Neuronal stem cell (in vitro differentiated cells): ENCODE data around the gene PPIC.

Source experiments
- DNase-seq: peaks from one replicate; pipeline ENCODE4 v3.0.0-alpha.2; 2013; ENCODE audit warnings: low spot score
- H2AFZ ChIP-seq: one replicate; pipeline ENCODE4 v1.6.1; 2013; ENCODE audit warnings: mild to moderate bottlenecking, low read length, inconsistent platforms
- H2AK5ac ChIP-seq: 2 replicates; pipeline ENCODE4 v1.6.1; 2013; ENCODE audit warnings: low read depth, mild to moderate bottlenecking, inconsistent platforms, low read length, moderate library complexity, mixed read lengths
- H2BK120ac ChIP-seq: 2 replicates; pipeline ENCODE4 v1.6.1; 2013; ENCODE audit warnings: low read depth, mild to moderate bottlenecking, inconsistent platforms, low read length, moderate library complexity, mixed read lengths
- H2BK12ac ChIP-seq: one replicate; pipeline ENCODE4 v1.6.1; 2013; ENCODE audit warnings: low read length, inconsistent platforms
- H2BK15ac ChIP-seq: 2 replicates; pipeline ENCODE4 v1.6.1; 2013; ENCODE audit warnings: mild to moderate bottlenecking, low read length, inconsistent platforms, mixed read lengths
- H2BK5ac ChIP-seq: one replicate; pipeline ENCODE4 v1.6.1; 2013; ENCODE audit warnings: inconsistent platforms, mild to moderate bottlenecking, low read length, moderate library complexity
- H3K14ac ChIP-seq: one replicate; pipeline ENCODE4 v1.6.1; 2013; ENCODE audit warnings: low read length, inconsistent platforms
- H3K18ac ChIP-seq: 2 replicates; pipeline ENCODE4 v1.6.1; 2013; ENCODE audit warnings: low read length, inconsistent platforms
- H3K23ac ChIP-seq: 2 replicates; pipeline ENCODE4 v1.6.1; 2013; ENCODE audit warnings: low read depth, mild to moderate bottlenecking, mixed read lengths, low read length, inconsistent platforms; ENCODE audit not compliant: poor library complexity
- H3K27ac ChIP-seq: replicated peaks from 3 replicates; pipeline ENCODE4 v1.5.1; 2013; ENCODE audit warnings: low read length, inconsistent platforms
- H3K27me3 ChIP-seq, 3 experiments: 2 replicates each; pipeline ENCODE4 v1.6.1; 2013; ENCODE audit warnings: low read length in 3 of 3, mild to moderate bottlenecking in 2 of 3, inconsistent platforms in 1 of 3, low read depth in 1 of 3, mixed read lengths in 1 of 3, moderate library complexity in 1 of 3; ENCODE audit not compliant: control insufficient read depth in 3 of 3, insufficient read depth in 3 of 3
- H3K36me3 ChIP-seq, 2 donors: replicated peaks in 1 of 2; 2 replicates each; pipeline ENCODE4 v1.6.1; 2013; ENCODE audit warnings: low read length in 2 of 2; ENCODE audit not compliant: control insufficient read depth in 2 of 2, insufficient read depth in 2 of 2
- H3K4ac ChIP-seq: 2 replicates; pipeline ENCODE4 v1.6.1; 2013; ENCODE audit warnings: inconsistent platforms, mild to moderate bottlenecking, low read length, moderate library complexity
- H3K4me1 ChIP-seq, 2 donors: 1 replicate in 1 of 2; 2 replicates in 1 of 2; pipeline ENCODE4 v1.6.1; 2013; ENCODE audit warnings: low read length in 2 of 2, low read depth in 1 of 2; ENCODE audit not compliant: control insufficient read depth in 2 of 2, insufficient read depth in 1 of 2
- H3K4me2 ChIP-seq: one replicate; pipeline ENCODE4 v1.6.1; 2013; ENCODE audit warnings: mild to moderate bottlenecking, low read length, inconsistent platforms; ENCODE audit not compliant: insufficient read depth, poor library complexity, severe bottlenecking
- H3K4me3 ChIP-seq, 2 donors: 2 replicates each; pipeline ENCODE4 v1.5.1; 2013; ENCODE audit warnings: low read length in 2 of 2, mild to moderate bottlenecking in 2 of 2, inconsistent platforms in 1 of 2, moderate library complexity in 1 of 2
- H3K79me1 ChIP-seq: one replicate; pipeline ENCODE4 v1.6.1; 2013; ENCODE audit warnings: low read depth, mild to moderate bottlenecking, inconsistent platforms, low read length, moderate library complexity
- H3K9ac ChIP-seq: one replicate; pipeline ENCODE4 v1.6.1; 2013; ENCODE audit warnings: mild to moderate bottlenecking, low read depth, low read length, inconsistent platforms; ENCODE audit not compliant: poor library complexity
- H3K9me3 ChIP-seq, 2 donors: replicated peaks in 1 of 2; 2 replicates each; pipeline versions ENCODE3 to v1.6.1; 2013; ENCODE audit warnings: low read length in 2 of 2, mild to moderate bottlenecking in 2 of 2, inconsistent platforms in 1 of 2, low read depth in 1 of 2, mixed read lengths in 1 of 2, moderate library complexity in 1 of 2; ENCODE audit not compliant: control insufficient read depth in 2 of 2, insufficient read depth in 1 of 2
- H4K8ac ChIP-seq: one replicate; pipeline ENCODE4 v1.6.1; 2013; ENCODE audit warnings: low read depth, mild to moderate bottlenecking, inconsistent platforms, low read length, moderate library complexity
- H4K91ac ChIP-seq: one replicate; pipeline ENCODE4 v1.6.1; 2013; ENCODE audit warnings: low read length, low read depth, mild to moderate bottlenecking, inconsistent platforms; ENCODE audit not compliant: poor library complexity
- WGBS, 2 donors: extraction: QIAGEN DNeasy Blood & Tissue Kit; methylation state at CpG; one replicate each; pipeline ENCODE4 v1.1.7; 2013; ENCODE audit warnings: missing lambda C conversion rate in 2 of 2, mixed read lengths in 1 of 2; ENCODE audit not compliant: insufficient read length in 2 of 2, insufficient replicate concordance in 1 of 2; ENCODE audit errors: extremely low coverage in 2 of 2; 5-methylcytosine and 5-hydroxymethylcytosine counted together

PPIC gene

DNA sequence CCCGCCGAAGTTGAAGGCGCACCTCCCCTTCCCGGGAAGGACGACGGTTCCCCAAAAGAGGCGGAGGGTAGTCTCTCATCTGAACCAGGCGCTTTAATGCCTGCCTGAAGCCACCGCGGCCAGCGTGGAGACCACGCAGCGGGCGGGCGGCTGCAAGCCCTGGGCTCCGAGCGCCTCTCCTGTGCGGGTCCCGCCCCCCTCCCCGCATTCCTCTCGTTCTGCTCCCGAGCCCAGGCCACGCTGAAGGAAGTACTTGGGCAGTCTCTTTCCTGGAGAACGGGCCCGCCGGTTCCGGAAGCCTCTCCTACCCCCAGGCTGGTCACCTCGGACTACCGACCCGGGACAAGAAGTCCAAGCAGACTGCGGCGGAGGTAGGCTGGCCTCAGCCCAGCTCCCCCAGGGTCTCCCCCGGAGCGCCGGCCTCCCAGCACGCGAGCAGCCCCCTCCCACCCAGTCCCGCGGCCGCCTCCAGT is 571 bp downstream of the PPIC start:
- no peaks in the 10 kb centered on the region for H3K79me1 ChIP-seq
- no peak overlapping the region for H2AK5ac ChIP-seq
- no peak overlapping the region for H3K18ac ChIP-seq
- no peak overlapping the region for H2BK120ac ChIP-seq
- peak overlapping the region; percentile 100 for H2AFZ ChIP-seq
- H2BK12ac ChIP-seq, result no peak overlapping the region
- H3K4me2 ChIP-seq, result peak overlapping the region; percentile 99
- no peak overlapping the region for H4K91ac ChIP-seq
- H3K9me3 ChIP-seq, result no peaks in the 10 kb centered on the region
- H3K4me1 ChIP-seq, result peaks cover 3 to 7% of the 10 kb centered on the region in 2 donors
- H3K36me3 ChIP-seq, result no peaks in the 10 kb centered on the region
- H3K4ac ChIP-seq, result no peak overlapping the region
- no peak overlapping the region for H2BK5ac ChIP-seq
- DNase-seq, result peak; percentile 52
- H3K27ac ChIP-seq, result no peak overlapping the region
- WGBS, 2 donors, result no CpG with 5 or more reads among the region's 40 CpGs
- H3K23ac ChIP-seq, result no peak overlapping the region
- peak overlapping the region; percentile 66 to 90 for H3K4me3 ChIP-seq
- peaks cover 0 to 73% (median 44%) of the 10 kb centered on the region in 3 experiments for H3K27me3 ChIP-seq
- no peak overlapping the region for H4K8ac ChIP-seq
- no peak overlapping the region for H3K9ac ChIP-seq
- H2BK15ac ChIP-seq, result no peak overlapping the region
- H3K14ac ChIP-seq, result no peak overlapping the region

DNA sequence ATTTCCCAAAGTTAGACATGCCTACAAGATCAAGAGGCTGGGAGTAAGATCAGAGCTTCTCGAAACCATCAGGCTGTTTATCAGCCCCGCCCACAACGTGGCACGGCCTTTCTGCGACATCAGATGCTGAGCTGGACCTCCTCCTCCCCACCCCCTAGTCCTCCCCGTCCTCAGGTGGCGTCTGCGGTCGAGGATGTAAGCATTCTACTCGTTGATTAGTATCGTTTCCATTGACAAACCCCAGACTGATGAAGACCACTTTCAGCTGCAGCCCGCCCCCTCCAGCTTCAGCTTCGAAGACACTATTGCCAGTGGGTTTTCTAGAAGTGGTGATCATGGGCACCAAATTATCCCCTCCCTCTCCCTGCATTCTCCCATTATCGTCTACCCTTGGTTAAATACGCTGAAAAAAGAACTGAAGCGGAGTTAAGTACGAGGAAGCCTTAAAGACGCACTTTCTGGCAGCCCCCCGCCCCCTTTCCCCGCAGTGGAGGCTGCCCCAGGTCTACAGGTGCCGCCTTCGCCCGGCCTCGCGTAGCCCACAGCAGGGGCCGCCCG is 1.1 kb downstream of the PPIC start:
- Histone ChIP-seq H3K9ac (no peak overlapping the region), H2BK15ac (no peak overlapping the region), H3K79me1 (no peaks in the 10 kb centered on the region), H2BK5ac (no peak overlapping the region), H4K8ac (no peak overlapping the region), H4K91ac (no peak overlapping the region), H3K14ac (no peak overlapping the region), H3K27me3 (peaks cover 0 to 73% (median 44%) of the 10 kb centered on the region in 3 experiments), H3K23ac (no peak overlapping the region), H2AFZ (peak overlapping the region; percentile 100), H3K27ac (no peak overlapping the region), H3K4me1 (peaks cover 3 to 7% of the 10 kb centered on the region in 2 donors), H3K4me3 (peak overlapping the region; percentile 66 to 90), H3K36me3 (no peaks in the 10 kb centered on the region), H2AK5ac (no peak overlapping the region), H2BK12ac (no peak overlapping the region), H3K4me2 (peak overlapping the region; percentile 99), H3K18ac (no peak overlapping the region), H2BK120ac (no peak overlapping the region), H3K4ac (no peak overlapping the region), H3K9me3 (no peaks in the 10 kb centered on the region)
- WGBS, 2 donors, result no CpG with 5 or more reads among the region's 27 CpGs
- peak; percentile 11 for DNase-seq

DNA sequence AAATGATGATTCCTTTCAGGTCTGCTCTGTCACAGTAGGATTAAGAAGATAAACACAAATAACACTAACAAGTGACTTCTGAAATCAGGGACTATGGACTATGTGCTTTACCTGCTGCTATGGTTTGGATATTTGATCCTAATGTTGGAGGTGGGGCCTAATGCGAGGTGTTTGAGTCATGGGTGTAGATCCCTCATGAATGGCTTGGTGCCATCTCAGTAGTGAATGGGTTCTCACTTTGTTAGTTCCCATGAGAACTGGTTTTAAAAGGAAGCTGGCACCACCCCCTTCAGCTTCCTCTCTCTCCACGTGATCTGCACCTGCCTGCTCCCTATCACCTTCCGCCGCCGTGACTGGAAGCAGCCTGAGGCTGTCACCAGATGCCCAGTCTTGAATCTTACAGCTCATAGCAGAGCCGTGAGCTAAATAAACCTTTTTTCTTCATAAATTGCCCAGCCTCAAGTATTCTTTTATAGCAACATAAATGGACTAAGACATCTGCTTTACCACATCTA is 3.3 kb downstream of the PPIC start:
- Histone ChIP-seq H3K27me3 (peaks cover 0 to 53% (median 38%) of the 10 kb centered on the region in 3 experiments), H3K18ac (no peak overlapping the region), H3K4me3 (no peak overlapping the region), H2BK120ac (no peak overlapping the region), H3K4me2 (no peak overlapping the region), H3K27ac (no peak overlapping the region), H4K8ac (no peak overlapping the region), H3K9ac (no peak overlapping the region), H3K36me3 (no peaks in the 10 kb centered on the region), H3K79me1 (no peaks in the 10 kb centered on the region), H3K23ac (no peak overlapping the region), H3K14ac (no peak overlapping the region), H2BK5ac (no peak overlapping the region), H3K4ac (no peak overlapping the region), H2BK12ac (no peak overlapping the region), H3K9me3 (no peaks in the 10 kb centered on the region), H2AFZ (no peak overlapping the region), H2BK15ac (no peak overlapping the region), H4K91ac (no peak overlapping the region), H3K4me1 (peaks cover 3 to 7% of the 10 kb centered on the region in 2 donors), H2AK5ac (no peak overlapping the region)
- no CpG with 5 or more reads among the region's 6 CpGs for WGBS, 2 donors
- no peak for DNase-seq

DNA sequence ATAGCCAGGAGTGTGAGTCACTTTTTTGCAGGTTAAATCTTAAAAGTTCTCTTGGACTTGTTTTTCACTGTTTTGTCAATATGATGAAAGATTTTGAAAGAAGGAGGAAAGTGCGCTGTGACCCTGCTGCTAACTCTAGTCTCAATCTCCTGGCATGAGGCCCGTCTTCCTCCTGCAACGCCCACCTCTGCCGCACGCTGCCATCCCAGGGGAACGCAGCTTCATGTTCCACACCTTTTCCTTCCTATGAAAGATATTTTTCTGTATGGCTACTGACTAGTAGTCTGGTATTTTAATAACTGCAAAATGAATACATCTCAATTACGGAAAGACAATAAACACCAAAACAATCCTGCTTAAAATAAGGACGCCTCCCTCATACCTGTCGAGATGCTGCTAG is 8.3 kb downstream of the PPIC start:
- Histone ChIP-seq H3K27ac (no peak overlapping the region), H3K9ac (no peak overlapping the region), H2BK12ac (no peak overlapping the region), H3K18ac (no peak overlapping the region), H2AFZ (no peak overlapping the region), H3K79me1 (no peaks in the 10 kb centered on the region), H2BK120ac (no peak overlapping the region), H3K4me2 (no peak overlapping the region), H3K27me3 (peaks cover 0 to 8% (median 0%) of the 10 kb centered on the region in 3 experiments), H2BK15ac (no peak overlapping the region), H4K8ac (no peak overlapping the region), H3K4me3 (no peak overlapping the region), H2BK5ac (no peak overlapping the region), H3K36me3 (no peaks in the 10 kb centered on the region), H3K9me3 (no peaks in the 10 kb centered on the region), H4K91ac (no peak overlapping the region), H2AK5ac (no peak overlapping the region), H3K4ac (no peak overlapping the region), H3K4me1 (peaks cover 0 to 3% of the 10 kb centered on the region in 2 donors), H3K23ac (no peak overlapping the region), H3K14ac (no peak overlapping the region)
- DNase-seq, result no peak
- no CpG with 5 or more reads among the region's 9 CpGs for WGBS, 2 donors
